ENCODE results near the gene PRSS22.

Gene PRSS22

GRCh38 chr16:2884041-2884451 lies 26.1 kb upstream of the PRSS22 start:
- TF ChIP-seq POLR2AphosphoS5 (IDR thresholded peaks at IDR 0.05; ENCODE audit: low read depth, low read length) (no peak), SIN3A (IDR thresholded peaks at IDR 0.05; ENCODE audit: borderline replicate concordance, insufficient read depth, low read length) (peak; percentile 17; the same call in 1 of the 2 replicates)

DNA sequence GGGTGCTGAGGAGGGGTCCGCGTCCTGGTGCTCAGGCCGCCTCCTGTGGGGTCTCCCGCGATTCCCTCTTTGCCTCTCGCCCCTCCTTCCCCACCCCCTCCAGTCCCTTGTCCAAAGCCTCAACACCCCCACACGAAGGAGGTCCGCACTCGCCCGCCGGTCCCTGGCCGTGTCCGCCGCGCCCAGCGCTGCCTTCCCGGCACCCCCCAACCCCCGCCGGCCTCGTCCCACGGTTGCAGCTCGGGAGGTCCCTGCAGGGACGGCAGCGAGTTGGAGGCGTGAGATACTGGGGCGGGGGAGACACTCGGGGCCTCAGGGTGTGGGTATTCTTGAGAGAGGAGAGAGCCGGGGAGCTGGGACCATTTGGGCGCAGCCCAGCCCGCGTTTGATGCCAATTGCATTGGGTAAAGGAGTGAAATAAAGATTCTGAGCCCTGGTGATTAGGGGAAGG lies 25.5 kb upstream of the PRSS22 start:
- TF ChIP-seq FOXP2 (optimal IDR thresholded peaks at IDR 0.05; ENCODE audit: borderline replicate concordance, extremely low read depth, extremely low read length, insufficient read depth) (no peak), TAF1 (IDR thresholded peaks at IDR 0.05; ENCODE audit: borderline replicate concordance, insufficient read depth, low read length) (no peak), SIN3A (IDR thresholded peaks at IDR 0.05; ENCODE audit: borderline replicate concordance, insufficient read depth, low read length) (no peak), POLR2AphosphoS5 (IDR thresholded peaks at IDR 0.05; ENCODE audit: low read depth, low read length) (no peak; the same call in 1 of the 2 replicates)
- TF ChIP-seq, protein P1, sequence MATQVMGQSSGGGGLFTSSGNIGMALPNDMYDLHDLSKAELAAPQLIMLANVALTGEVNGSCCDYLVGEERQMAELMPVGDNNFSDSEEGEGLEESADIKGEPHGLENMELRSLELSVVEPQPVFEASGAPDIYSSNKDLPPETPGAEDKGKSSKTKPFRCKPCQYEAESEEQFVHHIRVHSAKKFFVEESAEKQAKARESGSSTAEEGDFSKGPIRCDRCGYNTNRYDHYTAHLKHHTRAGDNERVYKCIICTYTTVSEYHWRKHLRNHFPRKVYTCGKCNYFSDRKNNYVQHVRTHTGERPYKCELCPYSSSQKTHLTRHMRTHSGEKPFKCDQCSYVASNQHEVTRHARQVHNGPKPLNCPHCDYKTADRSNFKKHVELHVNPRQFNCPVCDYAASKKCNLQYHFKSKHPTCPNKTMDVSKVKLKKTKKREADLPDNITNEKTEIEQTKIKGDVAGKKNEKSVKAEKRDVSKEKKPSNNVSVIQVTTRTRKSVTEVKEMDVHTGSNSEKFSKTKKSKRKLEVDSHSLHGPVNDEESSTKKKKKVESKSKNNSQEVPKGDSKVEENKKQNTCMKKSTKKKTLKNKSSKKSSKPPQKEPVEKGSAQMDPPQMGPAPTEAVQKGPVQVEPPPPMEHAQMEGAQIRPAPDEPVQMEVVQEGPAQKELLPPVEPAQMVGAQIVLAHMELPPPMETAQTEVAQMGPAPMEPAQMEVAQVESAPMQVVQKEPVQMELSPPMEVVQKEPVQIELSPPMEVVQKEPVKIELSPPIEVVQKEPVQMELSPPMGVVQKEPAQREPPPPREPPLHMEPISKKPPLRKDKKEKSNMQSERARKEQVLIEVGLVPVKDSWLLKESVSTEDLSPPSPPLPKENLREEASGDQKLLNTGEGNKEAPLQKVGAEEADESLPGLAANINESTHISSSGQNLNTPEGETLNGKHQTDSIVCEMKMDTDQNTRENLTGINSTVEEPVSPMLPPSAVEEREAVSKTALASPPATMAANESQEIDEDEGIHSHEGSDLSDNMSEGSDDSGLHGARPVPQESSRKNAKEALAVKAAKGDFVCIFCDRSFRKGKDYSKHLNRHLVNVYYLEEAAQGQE (IDR thresholded peaks at IDR 0.05; ENCODE audit: insufficient read depth in 1 of 2, low read depth in 2 of 2, low read length in 2 of 2) = no peak

DNA sequence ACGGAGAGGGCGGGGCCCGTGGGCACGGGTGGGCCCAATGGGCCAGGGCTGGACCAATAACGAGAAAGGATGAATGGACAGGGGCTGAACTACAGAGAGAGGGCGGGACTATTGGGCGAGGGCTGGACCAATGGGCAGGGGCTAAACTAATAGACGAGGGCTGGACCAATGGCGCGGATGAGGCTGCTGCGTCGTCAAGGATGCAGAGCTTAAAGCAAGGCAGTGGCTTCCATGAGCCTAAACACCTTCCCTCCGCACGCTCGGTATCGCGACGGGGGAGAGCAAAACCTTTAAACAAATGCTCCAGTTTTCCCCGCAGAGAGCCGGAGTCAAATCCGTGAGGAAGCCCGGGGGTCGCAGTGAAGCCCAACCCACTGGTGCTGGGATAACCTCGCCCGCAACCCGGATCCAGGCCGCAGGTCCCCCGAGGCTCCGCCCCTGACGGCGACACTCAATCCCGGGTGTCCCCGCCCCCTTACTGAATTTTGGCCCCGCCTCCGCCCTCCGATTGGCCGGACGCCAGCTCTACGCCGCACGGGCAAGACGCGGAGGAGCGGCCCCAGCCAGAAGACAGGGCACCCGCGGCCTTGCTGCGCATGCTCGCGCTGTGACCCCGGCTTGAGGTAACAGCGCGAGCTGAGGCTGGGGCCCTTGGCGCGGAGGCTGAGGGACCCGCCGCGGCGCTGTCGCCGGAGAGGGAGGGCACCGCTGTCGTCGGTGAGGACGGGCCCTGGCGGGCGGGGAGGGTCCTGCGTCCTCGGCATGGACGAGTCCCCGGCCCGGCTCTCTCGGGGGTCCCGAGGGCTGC lies 24.9 kb upstream of the PRSS22 start, which contains the start of gene FLYWCH2:
TSS of gene FLYWCH2 (plus strand) at position 566 of the 808 bp plus-strand sequence. CDS start 13,235 bp downstream, outside the sequence.
- TF ChIP-seq SIN3A (IDR thresholded peaks at IDR 0.05; ENCODE audit: borderline replicate concordance, insufficient read depth, low read length) (no peak), TAF1 (IDR thresholded peaks at IDR 0.05; ENCODE audit: borderline replicate concordance, insufficient read depth, low read length) (peak; percentile 68; the same call in 1 of the 2 replicates), POLR2AphosphoS5 (IDR thresholded peaks at IDR 0.05; ENCODE audit: low read depth, low read length) (peak; percentile 81), FOXP2 (optimal IDR thresholded peaks at IDR 0.05; ENCODE audit: borderline replicate concordance, extremely low read depth, extremely low read length, insufficient read depth) (peak; percentile 34)

GRCh38 chr16:2881783-2882649 lies 24.0 kb upstream of the PRSS22 start:
- no peak for TF ChIP-seq POLR2AphosphoS5 (IDR thresholded peaks at IDR 0.05; ENCODE audit: low read depth, low read length)
- TF ChIP-seq TAF1 (IDR thresholded peaks at IDR 0.05; ENCODE audit: borderline replicate concordance, insufficient read depth, low read length) = no peak
- no peak for TF ChIP-seq SIN3A (IDR thresholded peaks at IDR 0.05; ENCODE audit: borderline replicate concordance, insufficient read depth, low read length)
- TF ChIP-seq FOXP2 (optimal IDR thresholded peaks at IDR 0.05; ENCODE audit: borderline replicate concordance, extremely low read depth, extremely low read length, insufficient read depth) = no peak
- TF ChIP-seq, protein P1 (IDR thresholded peaks at IDR 0.05; ENCODE audit: insufficient read depth in 1 of 2, low read depth in 2 of 2, low read length in 2 of 2) = no peak

DNA sequence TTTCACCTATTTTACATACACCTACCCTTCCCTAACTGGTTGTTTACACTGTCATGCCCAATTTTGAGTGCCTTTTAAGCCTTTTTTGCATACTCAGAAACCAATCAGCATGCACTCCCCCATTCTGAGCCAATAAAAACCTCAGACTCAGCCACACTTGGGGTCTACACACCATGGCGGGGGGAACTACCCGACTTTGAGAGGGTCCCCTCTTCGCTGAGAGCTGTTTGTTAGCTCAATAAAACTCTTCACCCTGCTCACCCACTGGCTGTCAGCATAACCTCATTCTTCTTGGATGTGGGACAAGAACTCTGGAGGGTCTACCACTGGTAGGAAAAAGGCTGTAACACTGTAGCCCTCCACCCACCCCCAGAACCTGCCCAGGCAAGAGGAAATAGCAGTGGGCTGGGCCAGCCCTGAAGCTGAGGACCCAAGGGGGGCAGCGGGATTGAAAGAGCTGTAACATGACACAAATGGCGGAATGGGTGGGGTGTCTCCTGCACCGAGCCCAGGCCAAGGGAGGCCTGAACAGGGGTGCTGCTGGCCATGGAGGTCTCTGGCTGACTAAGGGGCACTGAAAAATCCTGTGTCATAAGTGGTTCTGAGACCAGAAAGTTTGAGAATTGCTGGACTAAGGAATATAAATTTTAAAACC lies 22.0 kb upstream of the PRSS22 start:
- TF ChIP-seq TAF1 (IDR thresholded peaks at IDR 0.05; ENCODE audit: borderline replicate concordance, insufficient read depth, low read length) (no peak), SIN3A (IDR thresholded peaks at IDR 0.05; ENCODE audit: borderline replicate concordance, insufficient read depth, low read length) (no peak), POLR2AphosphoS5 (IDR thresholded peaks at IDR 0.05; ENCODE audit: low read depth, low read length) (no peak), FOXP2 (optimal IDR thresholded peaks at IDR 0.05; ENCODE audit: borderline replicate concordance, extremely low read depth, extremely low read length, insufficient read depth) (no peak)
- TF ChIP-seq, protein P1 (IDR thresholded peaks at IDR 0.05; ENCODE audit: insufficient read depth in 1 of 2, low read depth in 2 of 2, low read length in 2 of 2) = no peak
